Measurements from ENCODE around the gene WDFY1. TPM values are rescaled to one million over a fixed set of nuclear protein-coding genes. Genes with fewer than 3 reads are reported as not detected.

WDFY1 gene
- total RNA-seq, 3 donors from 2014 or later, result 49.0 to 66.7 (median 65.8) TPM

GRCh38 chr2:223979730-223980396, 34.7 kb upstream of the WDFY1 start:
- ATAC-seq (no peak), DNase-seq (no peak)
- no peaks in the 10 kb centered on the region for H3K4me1 ChIP-seq (ENCODE audit: low read depth)
- H3K4me3 ChIP-seq, result no peak overlapping the region
- no peak for TF ChIP-seq CTCF (IDR thresholded peaks at IDR 0.05)
- intact Hi-C loops (cut with DNase I, micrococcal nuclease), result no loop called here
- H3K9me3 ChIP-seq, result no peaks in the 10 kb centered on the region
- H3K36me3 ChIP-seq (ENCODE audit: low read depth), result no peaks in the 10 kb centered on the region

DNA sequence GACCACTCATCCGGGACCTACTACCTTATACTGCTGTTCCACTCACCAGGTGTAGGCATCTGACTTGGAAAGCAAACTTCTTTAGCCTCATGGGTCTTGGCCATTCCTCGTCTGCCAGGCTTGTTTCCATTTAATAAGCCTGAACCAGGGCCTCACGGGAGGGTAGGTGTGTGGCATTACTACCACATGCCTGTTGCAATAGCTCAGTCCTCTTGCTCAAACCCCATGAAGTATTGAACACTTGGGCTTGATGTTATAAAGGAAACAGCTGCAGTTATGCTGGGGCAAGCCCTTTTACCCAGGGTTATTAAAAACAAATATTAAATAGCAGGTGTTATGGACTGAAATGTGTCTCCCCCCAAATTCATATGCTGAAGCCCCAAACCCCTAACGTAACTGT, 33.3 kb upstream of the WDFY1 start:
- intact Hi-C loops (cut with DNase I, micrococcal nuclease), result no loop called here

GRCh38 chr2:223976635-223977226, 31.6 kb upstream of the WDFY1 start:
- Histone ChIP-seq H3K9me3 (no peaks in the 10 kb centered on the region), H3K36me3 (ENCODE audit: low read depth) (no peaks in the 10 kb centered on the region), H3K4me3 (no peak overlapping the region), H3K4me1 (ENCODE audit: low read depth) (no peaks in the 10 kb centered on the region)
- TF ChIP-seq CTCF (IDR thresholded peaks at IDR 0.05), result no peak
- intact Hi-C loops (cut with DNase I, micrococcal nuclease), result no loop called here
- ATAC-seq, result no peak
- DNase-seq, result no peak

More for the DNA sequence above, 33.3 kb upstream of the WDFY1 start:
- Histone ChIP-seq H3K4me1 (ENCODE audit: low read depth) (no peaks in the 10 kb centered on the region), H3K4me3 (no peak overlapping the region), H3K9me3 (no peaks in the 10 kb centered on the region), H3K36me3 (ENCODE audit: low read depth) (no peaks in the 10 kb centered on the region)
- no peak for TF ChIP-seq CTCF (IDR thresholded peaks at IDR 0.05)
- ATAC-seq (no peak), DNase-seq (no peak)

- ATAC-seq, result no peak
- H3K9me3 ChIP-seq, result no peaks in the 10 kb centered on the region
- no peak overlapping the region for H3K4me3 ChIP-seq
- intact Hi-C loops (cut with DNase I, micrococcal nuclease), result no loop called here
- no peak for TF ChIP-seq CTCF (IDR thresholded peaks at IDR 0.05)
- H3K36me3 ChIP-seq (ENCODE audit: low read depth), result no peaks in the 10 kb centered on the region
- H3K4me1 ChIP-seq (ENCODE audit: low read depth), result no peaks in the 10 kb centered on the region
- no peak for DNase-seq
Measured at GRCh38 chr2:223973606-223974005, 28.5 kb upstream of the WDFY1 start.

GRCh38 chr2:223972656-223973102, 27.5 kb upstream of the WDFY1 start:
- no peaks in the 10 kb centered on the region for H3K9me3 ChIP-seq
- intact Hi-C loops (cut with DNase I, micrococcal nuclease), result no loop called here
- DNase-seq, result no peak

More at GRCh38 chr2:223972656-223973102, 27.5 kb upstream of the WDFY1 start:
- H3K36me3 ChIP-seq (ENCODE audit: low read depth), result no peaks in the 10 kb centered on the region
- no peak for TF ChIP-seq CTCF (IDR thresholded peaks at IDR 0.05)
- H3K4me3 ChIP-seq, result no peak overlapping the region
- ATAC-seq, result no peak
- no peaks in the 10 kb centered on the region for H3K4me1 ChIP-seq (ENCODE audit: low read depth)
